ENCODE data around the gene COL19A1. TPM values are rescaled to one million over a fixed set of nuclear protein-coding genes. Genes with fewer than 3 reads are reported as not detected.

COL19A1 gene
- total RNA-seq, 1 donor from 2014 or later, result 0.49 TPM

GRCh38 chr6:69863766-69864165 is 2.6 kb upstream of the COL19A1 start:
- H3K36me3 ChIP-seq, result no peaks in the 10 kb centered on the region
- TF ChIP-seq POLR2AphosphoS5 (IDR thresholded peaks at IDR 0.05; ENCODE audit: insufficient read depth in 1 of 2, low read depth in 1 of 2), result no peak
- no peak for TF ChIP-seq POLR2A (IDR thresholded peaks at IDR 0.05)
- TF ChIP-seq CTCF (IDR thresholded peaks at IDR 0.05), result no peak
- H3K9me3 ChIP-seq, result no peaks in the 10 kb centered on the region
- intact Hi-C loops (cut with DNase I), result no loop called here
- no peak for DNase-seq (ENCODE audit: extremely low spot score in 2 of 2)
- no peak overlapping the region for H3K4me3 ChIP-seq
- H3K27ac ChIP-seq, result no peak overlapping the region
- H3K27me3 ChIP-seq, result no peaks in the 10 kb centered on the region
- H3K4me1 ChIP-seq, result peaks cover 11% of the 10 kb centered on the region

- H3K9me3 ChIP-seq, result no peaks in the 10 kb centered on the region
- H3K27ac ChIP-seq, result no peak overlapping the region
- H3K4me1 ChIP-seq, result peaks cover 11% of the 10 kb centered on the region
- no peaks in the 10 kb centered on the region for H3K27me3 ChIP-seq
- H3K36me3 ChIP-seq, result no peaks in the 10 kb centered on the region
- no peak for TF ChIP-seq POLR2A (IDR thresholded peaks at IDR 0.05)
- no peak for TF ChIP-seq CTCF (IDR thresholded peaks at IDR 0.05)
- no peak for DNase-seq (ENCODE audit: extremely low spot score in 2 of 2)
- intact Hi-C loops (cut with DNase I), result no loop called here
- H3K4me3 ChIP-seq, result no peak overlapping the region
Measured at GRCh38 chr6:69865126-69865525, 1.2 kb upstream of the COL19A1 start.

DNA sequence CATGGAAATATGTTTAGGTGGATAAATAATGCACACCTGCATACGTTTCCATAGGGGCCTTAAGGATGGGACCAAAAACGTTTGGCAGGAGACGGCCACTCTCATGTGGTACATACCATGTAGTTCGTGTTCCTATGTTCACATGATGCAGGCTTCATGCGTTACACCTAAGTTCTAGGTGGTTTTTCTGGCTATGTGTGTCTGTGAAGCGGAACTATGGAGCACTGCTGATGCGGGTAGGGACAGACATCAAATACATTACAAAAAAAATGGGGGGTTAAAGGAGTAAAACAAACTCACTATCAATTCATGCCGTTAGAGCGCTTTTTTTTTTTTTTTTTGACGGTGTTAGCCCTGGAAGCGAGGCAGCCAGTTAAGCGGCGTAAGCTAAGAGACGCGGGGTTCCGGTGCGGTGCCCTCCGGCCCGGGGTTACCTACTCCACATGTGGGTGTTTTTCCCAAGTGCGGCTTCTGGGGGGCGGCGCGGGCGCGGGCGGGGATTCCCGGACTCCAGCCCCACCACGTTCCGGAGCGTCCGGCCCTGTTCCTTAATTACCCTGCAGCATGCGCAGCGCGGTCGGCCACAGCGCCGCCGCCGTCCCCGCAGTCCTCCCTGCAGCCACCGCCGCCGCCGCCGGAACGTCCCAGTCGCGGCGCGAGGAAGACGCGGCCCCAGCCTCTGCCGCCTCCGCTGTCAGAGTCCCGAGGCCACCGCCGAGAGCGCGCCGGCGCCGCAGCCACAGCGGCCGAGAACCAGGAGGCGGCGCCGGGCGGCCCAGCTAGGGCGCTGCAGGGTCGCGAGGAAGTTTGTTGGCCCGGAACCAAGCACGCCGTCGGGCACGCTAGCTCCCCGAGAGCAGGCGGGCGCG is 648 bp downstream of the COL19A1 start:
- DNase-seq (ENCODE audit: extremely low spot score in 2 of 2), result no peak
- Histone ChIP-seq H3K27ac (no peak overlapping the region), H3K27me3 (no peaks in the 10 kb centered on the region), H3K36me3 (no peaks in the 10 kb centered on the region), H3K4me3 (peak overlapping the region; percentile 52 to 69), H3K9me3 (no peaks in the 10 kb centered on the region), H3K4me1 (peaks cover 11% of the 10 kb centered on the region)
- TF ChIP-seq CTCF (IDR thresholded peaks at IDR 0.05) (no peak), POLR2A (IDR thresholded peaks at IDR 0.05) (no peak), POLR2AphosphoS5 (IDR thresholded peaks at IDR 0.05; ENCODE audit: insufficient read depth in 1 of 2, low read depth in 1 of 2) (no peak)
- intact Hi-C loops (cut with DNase I), result no loop called here

GRCh38 chr6:69867639-69867976 is 1.3 kb downstream of the COL19A1 start:
- H3K27me3 ChIP-seq, result no peaks in the 10 kb centered on the region
- peaks cover 11% of the 10 kb centered on the region for H3K4me1 ChIP-seq
- peak overlapping the region; percentile 52 to 69 for H3K4me3 ChIP-seq
- TF ChIP-seq POLR2AphosphoS5 (IDR thresholded peaks at IDR 0.05; ENCODE audit: insufficient read depth in 1 of 2, low read depth in 1 of 2) (no peak), POLR2A (IDR thresholded peaks at IDR 0.05) (no peak), CTCF (IDR thresholded peaks at IDR 0.05) (no peak)
- H3K36me3 ChIP-seq, result no peaks in the 10 kb centered on the region
- no peaks in the 10 kb centered on the region for H3K9me3 ChIP-seq
- no peak for DNase-seq (ENCODE audit: extremely low spot score in 2 of 2)
- H3K27ac ChIP-seq, result no peak overlapping the region
- intact Hi-C loops (cut with DNase I), result no loop called here

DNA sequence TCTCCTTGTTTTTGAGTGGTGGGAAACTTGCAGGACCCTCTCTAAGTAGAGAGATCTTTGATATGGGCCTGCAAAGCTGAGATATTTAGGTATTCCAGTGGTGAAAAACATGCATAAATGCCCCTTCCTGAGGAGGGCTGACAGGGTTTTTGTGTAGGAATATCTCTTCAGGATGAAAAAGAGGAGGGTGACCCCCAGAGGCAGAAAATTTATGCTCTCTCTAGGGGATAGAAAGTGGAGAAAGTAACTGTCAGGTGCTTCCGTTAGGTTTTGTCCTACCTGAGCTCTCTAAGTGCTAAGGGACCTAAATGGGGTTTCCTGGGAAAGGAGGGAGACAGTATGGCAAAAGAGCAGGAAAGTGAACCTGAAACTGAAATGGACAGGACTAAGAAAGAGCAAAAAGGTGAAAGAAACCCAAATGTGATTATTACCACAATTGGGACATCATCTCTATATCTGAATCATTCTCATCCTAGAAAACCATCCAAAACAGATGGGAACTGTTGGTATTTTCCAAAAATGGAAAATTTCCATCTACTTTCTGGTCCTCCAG is 2.0 kb downstream of the COL19A1 start:
- Histone ChIP-seq H3K9me3 (no peaks in the 10 kb centered on the region), H3K27ac (no peak overlapping the region), H3K4me1 (peaks cover 11% of the 10 kb centered on the region), H3K4me3 (no peak overlapping the region), H3K27me3 (no peaks in the 10 kb centered on the region), H3K36me3 (no peaks in the 10 kb centered on the region)
- no peak for DNase-seq (ENCODE audit: extremely low spot score in 2 of 2)
- no peak for TF ChIP-seq POLR2AphosphoS5 (IDR thresholded peaks at IDR 0.05; ENCODE audit: insufficient read depth in 1 of 2, low read depth in 1 of 2)
- TF ChIP-seq CTCF (IDR thresholded peaks at IDR 0.05), result no peak
- no peak for TF ChIP-seq POLR2A (IDR thresholded peaks at IDR 0.05)
- intact Hi-C loops (cut with DNase I), result no loop called here

Data from vagina (tissue), 2 donors.